Measurements from ENCODE around the gene FILIP1L.

The FILIP1L gene

GRCh38 chr3:99879275-99879674 lies 235.0 kb downstream of the FILIP1L start:
- DNase-seq: no peak

GRCh38 chr3:99878005-99878404 lies 236.3 kb downstream of the FILIP1L start:
- DNase-seq: no peak

- DNase-seq: no peak
Measured at GRCh38 chr3:99877031-99877579, 237.2 kb downstream of the FILIP1L start.

GRCh38 chr3:99875929-99876841 lies 238.1 kb downstream of the FILIP1L start:
- DNase-seq: peak; percentile 73

GRCh38 chr3:99875581-99875928 lies 238.7 kb downstream of the FILIP1L start:
- DNase-seq: peak; percentile 39

GRCh38 chr3:99874237-99875002 lies 239.9 kb downstream of the FILIP1L start:
- no peak for DNase-seq

GRCh38 chr3:99873269-99874102 lies 240.8 kb downstream of the FILIP1L start:
- no peak for DNase-seq

GRCh38 chr3:99872923-99873254 lies 241.4 kb downstream of the FILIP1L start:
- DNase-seq: no peak

- no peak for DNase-seq
Measured at GRCh38 chr3:99871231-99872045, 242.9 kb downstream of the FILIP1L start.

GRCh38 chr3:99870712-99871111 lies 243.6 kb downstream of the FILIP1L start:
- DNase-seq: no peak

GRCh38 chr3:99869621-99870020 lies 244.7 kb downstream of the FILIP1L start:
- no peak for DNase-seq

- DNase-seq: peak; percentile 96
Measured at GRCh38 chr3:99868311-99868646, 246.0 kb downstream of the FILIP1L start.

GRCh38 chr3:99867594-99868310 lies 246.5 kb downstream of the FILIP1L start:
- no peak for DNase-seq

GRCh38 chr3:99866261-99866761 lies 248.0 kb downstream of the FILIP1L start:
- DNase-seq: no peak

- DNase-seq: no peak
Measured at GRCh38 chr3:99865321-99865720, 249.0 kb downstream of the FILIP1L start.

GRCh38 chr3:99864289-99864688 lies 250.0 kb downstream of the FILIP1L start:
- no peak for DNase-seq

- DNase-seq: no peak
Measured at GRCh38 chr3:99863588-99863987, 250.7 kb downstream of the FILIP1L start.

GRCh38 chr3:99863002-99863401 lies 251.3 kb downstream of the FILIP1L start:
- DNase-seq: no peak

GRCh38 chr3:99862208-99862607 lies 252.1 kb downstream of the FILIP1L start:
- no peak for DNase-seq

- no peak for DNase-seq
Measured at GRCh38 chr3:99861216-99861615, 253.1 kb downstream of the FILIP1L start.

GRCh38 chr3:99859825-99860224 lies 254.5 kb downstream of the FILIP1L start:
- no peak for DNase-seq

Data from NCI-H82 (cell line).